ENCODE results near the gene CBX3.
A peak's percentile ranks its signal among the peaks of the same experiment; 100 is the strongest.
"Not testable (repeated sequence)": the region's sequence is repeated elsewhere in the genome, so short reads cannot be mapped to it uniquely, and the experiment has no call there.

CBX3 gene

GRCh38 chr7:26202019-26202990 is 760 bp downstream of the CBX3 start:
- DNase-seq (ENCODE audit: low spot score): peak; percentile 75

GRCh38 chr7:26203016-26203415 is 1.5 kb downstream of the CBX3 start:
- no peak for DNase-seq (ENCODE audit: low spot score)

DNA sequence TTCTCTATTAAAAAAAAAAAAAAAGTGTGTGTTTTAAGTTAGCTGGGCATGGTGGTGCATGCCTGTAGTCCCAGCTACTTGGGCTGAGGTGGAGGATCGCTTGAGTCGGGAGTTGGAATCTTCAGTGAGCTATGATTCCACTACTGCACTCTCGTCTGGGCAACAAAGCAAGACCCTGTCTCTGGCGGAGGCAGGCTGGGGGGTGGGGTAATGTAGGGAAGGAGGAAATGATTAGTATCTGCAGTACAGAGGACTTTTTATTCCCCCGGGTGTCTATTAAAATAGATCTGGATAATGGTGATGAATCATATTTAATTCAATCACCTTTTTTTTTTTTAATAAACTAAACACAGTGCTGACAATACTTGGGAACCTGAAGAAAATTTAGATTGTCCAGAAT is 6.5 kb downstream of the CBX3 start:
- no peak for DNase-seq (ENCODE audit: low spot score)

- DNase-seq (ENCODE audit: low spot score): no peak
These were observed 11.6 kb downstream of the CBX3 start for GRCh38 chr7:26212921-26213718.

- DNase-seq (ENCODE audit: low spot score): no peak
These were observed 12.4 kb downstream of the CBX3 start for GRCh38 chr7:26213807-26214515.

DNA sequence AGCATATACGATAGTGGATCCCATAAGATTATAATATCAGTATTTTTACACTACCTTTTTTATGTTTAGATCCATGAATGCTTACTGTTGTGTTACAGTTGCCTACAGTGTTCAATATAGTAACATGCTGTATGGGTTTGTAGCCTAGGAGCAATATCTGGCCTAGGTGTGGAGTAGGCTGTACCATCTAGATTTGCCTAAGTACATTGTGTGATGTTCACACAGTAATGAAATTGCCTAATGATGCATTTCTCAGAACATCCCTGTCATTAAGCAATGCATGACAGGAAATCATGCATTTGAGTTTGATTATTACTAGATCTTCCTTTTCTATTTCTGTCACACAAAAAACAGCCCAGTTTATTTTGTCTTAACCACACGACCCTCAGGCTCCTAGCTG is 14.5 kb downstream of the CBX3 start:
- no peak for DNase-seq (ENCODE audit: low spot score)

DNA sequence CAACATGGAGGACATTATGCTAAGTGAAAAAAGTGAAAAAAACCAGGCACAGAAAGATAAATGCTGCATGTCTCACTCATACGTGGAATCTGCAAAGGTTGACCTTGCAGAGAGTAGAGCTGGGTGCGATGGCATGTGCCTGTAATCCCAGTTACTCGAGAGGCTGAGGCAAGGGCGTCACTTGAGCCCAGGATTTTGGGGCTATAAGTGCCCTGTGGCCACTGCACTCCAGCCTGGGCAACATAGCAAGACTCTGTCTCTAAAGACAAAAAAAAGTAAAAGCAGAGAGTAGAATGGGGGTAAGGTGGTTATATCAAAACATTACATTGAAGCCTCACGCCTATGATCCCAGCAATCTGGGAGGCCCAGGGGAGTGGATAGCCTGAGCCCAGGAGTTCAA is 22.8 kb downstream of the CBX3 start:
- DNase-seq (ENCODE audit: low spot score): no peak

DNA sequence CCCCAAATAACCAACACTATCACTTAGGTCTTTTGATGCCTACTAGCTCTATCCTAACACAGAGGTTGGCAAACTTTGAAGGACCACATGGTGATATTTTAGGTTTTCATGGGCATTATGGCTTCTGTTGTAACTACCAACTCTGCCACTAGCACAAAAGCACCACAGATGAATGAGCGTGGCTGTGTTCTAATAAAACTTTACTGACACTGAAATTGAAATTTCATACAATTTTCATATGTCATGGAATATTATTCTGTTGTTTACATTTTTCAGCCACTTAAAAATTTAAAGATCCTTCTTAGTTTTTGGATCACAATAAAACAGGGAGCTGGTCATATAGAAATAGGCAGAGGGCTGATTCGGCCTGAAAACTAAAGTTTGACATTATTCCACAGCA is 26.4 kb downstream of the CBX3 start:
- DNase-seq (ENCODE audit: low spot score): no peak

GRCh38 chr7:26233902-26234511 is 32.5 kb downstream of the CBX3 start:
- no peak for DNase-seq (ENCODE audit: low spot score)

DNA sequence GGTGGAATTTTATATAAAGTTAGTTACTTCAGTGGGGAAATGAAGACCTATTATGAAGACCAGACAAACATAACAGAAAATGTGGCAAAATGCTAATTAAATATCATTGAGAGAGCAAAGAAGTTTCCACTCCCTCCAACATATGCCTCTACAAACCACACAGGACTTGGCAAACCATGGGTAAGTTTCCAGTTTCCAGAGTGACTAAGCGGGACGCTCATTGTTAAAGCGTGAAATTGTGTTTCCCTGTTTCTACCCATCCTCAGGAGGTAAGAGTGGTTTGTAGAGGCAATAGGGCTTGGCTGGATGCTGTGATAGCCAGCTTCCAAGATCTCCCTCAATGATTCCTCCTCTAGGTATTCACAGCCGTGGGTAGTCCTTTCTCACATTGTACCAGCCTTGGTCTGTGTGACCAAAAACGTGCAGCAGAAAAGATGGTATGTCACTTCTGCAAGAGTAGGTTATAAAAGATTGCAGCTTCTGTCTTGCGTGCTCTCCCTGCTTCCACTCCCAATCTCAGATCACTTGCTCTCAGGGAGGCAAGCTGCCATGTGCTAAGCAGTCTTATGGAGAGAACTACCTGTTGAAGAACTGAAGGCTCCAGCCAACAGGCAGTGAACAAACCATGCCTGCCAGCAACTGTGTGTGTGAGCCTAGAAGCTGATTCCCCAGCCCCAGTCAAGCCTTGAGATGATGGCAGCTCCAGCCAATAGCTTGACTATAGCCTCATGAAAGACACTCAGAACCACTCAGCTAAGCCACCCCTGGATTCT is 35.7 kb downstream of the CBX3 start:
- DNase-seq (ENCODE audit: low spot score): no peak

DNA sequence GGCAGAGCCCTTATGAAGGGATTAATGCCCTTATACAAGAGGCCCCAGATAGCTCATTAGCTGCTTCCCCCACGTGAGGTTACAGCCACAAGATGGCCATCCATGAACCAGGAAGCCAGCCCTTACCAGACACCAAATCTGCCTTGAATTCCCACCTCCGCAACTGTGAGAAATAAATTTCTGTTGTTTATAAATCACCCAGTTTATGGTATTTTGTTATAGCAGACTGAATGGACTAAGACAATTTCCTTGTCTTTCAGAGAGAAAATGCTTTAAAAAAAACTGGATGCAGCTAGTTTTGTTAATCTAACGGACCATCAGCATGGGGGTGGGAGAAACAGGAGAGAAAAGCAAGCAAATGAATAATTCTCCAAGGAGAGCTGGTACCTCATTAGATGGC is 36.5 kb downstream of the CBX3 start:
- no peak for DNase-seq (ENCODE audit: low spot score)

DNA sequence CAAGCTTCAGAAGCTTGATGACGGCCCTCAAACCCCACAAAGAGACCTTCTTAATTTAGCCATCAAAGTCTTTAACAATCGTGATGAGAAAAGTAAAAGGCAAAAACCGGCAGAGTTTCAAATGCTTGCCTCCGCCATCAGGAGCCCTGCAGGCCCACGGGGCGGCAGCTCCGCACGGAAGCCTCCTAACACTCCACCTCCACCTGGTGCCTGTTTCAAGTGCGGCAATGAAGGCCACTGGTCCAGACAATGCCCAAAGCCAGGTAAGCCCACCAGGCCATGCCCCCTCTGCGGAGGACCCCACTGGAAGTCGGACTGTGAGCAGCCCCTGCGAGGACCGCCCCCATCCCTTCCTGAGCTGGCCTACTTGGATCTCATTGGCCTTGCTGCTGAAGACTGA is 43.6 kb downstream of the CBX3 start:
- no peak for DNase-seq (ENCODE audit: low spot score)

DNA sequence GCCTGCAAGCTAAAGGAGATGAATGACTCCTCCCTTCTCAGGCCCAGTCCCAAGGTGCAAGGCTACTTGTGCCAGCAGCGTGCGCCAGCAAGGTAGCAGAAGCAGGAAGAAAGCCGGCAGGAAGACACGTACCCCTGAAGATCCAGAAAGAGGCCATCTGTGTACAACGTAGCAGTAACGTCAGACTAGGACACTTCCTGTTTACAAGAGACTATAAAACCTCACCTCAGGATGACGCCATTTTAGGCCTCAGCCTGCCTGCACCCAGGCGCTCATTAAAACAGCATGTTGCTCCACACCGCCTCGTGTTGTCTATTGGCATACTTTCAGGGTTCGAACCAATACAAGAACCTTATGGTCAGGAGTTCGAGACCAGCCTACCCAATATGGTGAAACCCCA is 48.7 kb downstream of the CBX3 start:
- DNase-seq (ENCODE audit: low spot score): no peak

- not testable (repeated sequence) for DNase-seq (ENCODE audit: low spot score)
These were observed 60.3 kb downstream of the CBX3 start for GRCh38 chr7:26261866-26262265.

Measured in GM03348 (cell line).